WTC11 (cell line): Measurements from ENCODE around the gene NMT2. TPM values are rescaled to one million over a fixed set of nuclear protein-coding genes. Genes with fewer than 3 reads are reported as not detected.
A peak's percentile ranks its signal among the peaks of the same experiment; 100 is the strongest.

ENCODE experiments used
- ATAC-seq: fragments of 200-7000 bp; cut with Tn5 transposase; 2 replicates; pipeline ENCODE4 v1.10.0; 2021; ENCODE audit warnings: mild to moderate bottlenecking, moderate library complexity
- CTCF ChIA-PET: fragments of 300-600 bp; sonication (Branson Sonifier 250); formaldehyde crosslinking; loops from one replicate; lab custom pipeline; 2021; ENCODE audit warnings: antibody characterized with exemption; lab: Charles Lee
- POLR2A ChIA-PET: fragments of 350-600 bp; sonication (Branson Sonifier 250); formaldehyde crosslinking; loops from one replicate; lab custom pipeline; 2021; ENCODE audit warnings: antibody characterized with exemption; lab: Charles Lee
- DNase-seq: peaks from one replicate; pipeline ENCODE4 v3.0.0; 2021; ENCODE audit warnings: low spot score
- H3K27ac Mint-ChIP-seq: 2 replicates; pipeline ENCODE4 v1.8.0; 2021; ENCODE audit warnings: mixed read lengths
- H3K27me3 Mint-ChIP-seq: 2 replicates; pipeline ENCODE4 v1.8.0; 2021; ENCODE audit warnings: low read depth, mild to moderate bottlenecking, moderate library complexity, mixed read lengths
- H3K36me3 Mint-ChIP-seq: 2 replicates; pipeline ENCODE4 v1.8.0; 2021; ENCODE audit warnings: mixed read lengths
- H3K4me1 Mint-ChIP-seq: 2 replicates; pipeline ENCODE4 v1.8.0; 2022; ENCODE audit warnings: mixed read lengths
- H3K4me3 Mint-ChIP-seq: 2 replicates; pipeline ENCODE4 v1.8.0; 2021; ENCODE audit warnings: mild to moderate bottlenecking, moderate library complexity, mixed read lengths
- H3K9me3 Mint-ChIP-seq: 2 replicates; pipeline ENCODE4 v1.8.0; 2021; ENCODE audit warnings: mixed read lengths
- AFF4 ChIP-seq: sonication (generic); formaldehyde crosslinking; IDR thresholded peaks from 2 replicates; pipeline ENCODE4 v1.8.1; 2023; ENCODE audit warnings: mild to moderate bottlenecking, missing genetic modification reagents, borderline replicate concordance
- ARID4B ChIP-seq: sonication (generic); formaldehyde crosslinking; IDR thresholded peaks from 2 replicates; pipeline ENCODE4 v1.8.0; 2023; ENCODE audit warnings: missing genetic modification reagents, mild to moderate bottlenecking, borderline replicate concordance
- CBFB ChIP-seq: sonication (generic); formaldehyde crosslinking; IDR thresholded peaks from 2 replicates; pipeline ENCODE4 v1.8.1; 2022; ENCODE audit warnings: mild to moderate bottlenecking, low read depth, missing genetic modification reagents
- E2F4 ChIP-seq: sonication (generic); formaldehyde crosslinking; IDR thresholded peaks from 2 replicates; pipeline ENCODE4 v1.8.1; 2022; ENCODE audit warnings: low read depth, mild to moderate bottlenecking, moderate library complexity, missing genetic modification reagents, borderline replicate concordance
- FOXK1 ChIP-seq: sonication (generic); formaldehyde crosslinking; IDR thresholded peaks from 2 replicates; pipeline ENCODE4 v1.8.0; 2022; ENCODE audit warnings: mild to moderate bottlenecking, moderate library complexity, missing genetic modification reagents
- FOXP1 ChIP-seq: sonication (generic); formaldehyde crosslinking; IDR thresholded peaks from 2 replicates; pipeline ENCODE4 v1.8.0; 2022; ENCODE audit warnings: missing genetic modification reagents, mild to moderate bottlenecking, moderate library complexity, borderline replicate concordance
- MAX ChIP-seq: sonication (generic); formaldehyde crosslinking; IDR thresholded peaks from 2 replicates; pipeline ENCODE4 v1.8.0; 2022; ENCODE audit warnings: mild to moderate bottlenecking, missing genetic modification reagents
- MXD4 ChIP-seq: fragments of 250-450 bp; sonication (Bioruptor Pico); IDR thresholded peaks from 2 replicates; pipeline ENCODE4 v1.8.0; 2021; ENCODE audit warnings: mild to moderate bottlenecking, moderate library complexity, borderline replicate concordance
- NFYB ChIP-seq: sonication (generic); formaldehyde crosslinking; conservative IDR thresholded peaks from 2 replicates; pipeline ENCODE4 v1.8.0; 2022; ENCODE audit warnings: low read depth, missing genetic modification reagents
- RELA ChIP-seq: sonication (generic); formaldehyde crosslinking; IDR thresholded peaks from 2 replicates; pipeline ENCODE4 v1.8.1; 2022; ENCODE audit warnings: missing genetic modification reagents, mild to moderate bottlenecking, borderline replicate concordance
- USF2 ChIP-seq: sonication (generic); formaldehyde crosslinking; IDR thresholded peaks from 2 replicates; pipeline ENCODE4 v1.8.1; 2023; ENCODE audit warnings: mild to moderate bottlenecking, missing genetic modification reagents, moderate library complexity
- ZNF232 ChIP-seq: sonication (generic); formaldehyde crosslinking; IDR thresholded peaks from 2 replicates; pipeline ENCODE4 v1.8.0; 2022; ENCODE audit warnings: mild to moderate bottlenecking, missing genetic modification reagents
- ZNF425 ChIP-seq: fragments of 250-450 bp; sonication (Bioruptor Pico); conservative IDR thresholded peaks from 2 replicates; pipeline ENCODE4 v1.9.0; 2021; ENCODE audit warnings: mild to moderate bottlenecking
- total RNA-seq: library from RNA; stranded (reverse); gene quantifications from 3 replicates; pipeline ENCODE4 v1.2.3, GENCODE V29; 2021

NMT2 gene
- total RNA-seq, 1 experiment from 2014 or later = 11.7 TPM

- TF ChIP-seq E2F4 (CRISPR knock-in tag) (no peak), FOXP1 (CRISPR knock-in tag) (no peak), MXD4 (CRISPR knock-in tag) (no peak), FOXK1 (no peak), ARID4B (no peak)
- TF ChIP-seq, all 79 proteins: peak for 0
These were observed 54.7 kb downstream of the NMT2 start (continued) for GRCh38 chr10:15113766-15114165.

- TF ChIP-seq ZNF425 (CRISPR knock-in tag) (no peak), AFF4 (CRISPR knock-in tag) (no peak), CBFB (CRISPR knock-in tag) (no peak), NFYB (CRISPR knock-in tag) (no peak), MAX (no peak), ZNF232 (no peak), USF2 (CRISPR knock-in tag) (no peak), RELA (CRISPR knock-in tag) (no peak)
- TF ChIP-seq, all 79 proteins: peak for 0
- no peaks in the 10 kb centered on the region; the same call in 1 of the 2 replicates for H3K27me3 Mint-ChIP-seq
- ChIA-PET POLR2A (no interaction called here), CTCF (interaction anchor here (0.5 kb wide), 1 partner anchor 67 kb away, joined by 3 read pairs; no protein-coding TSS in a partner anchor)
- peak; percentile 92 for ATAC-seq
- no peaks in the 10 kb centered on the region for H3K4me1 Mint-ChIP-seq
- peaks cover 18% of the 10 kb centered on the region for H3K36me3 Mint-ChIP-seq
- no peak overlapping the region for H3K4me3 Mint-ChIP-seq
- DNase-seq = no peak
- H3K9me3 Mint-ChIP-seq = no peaks in the 10 kb centered on the region
- H3K27ac Mint-ChIP-seq = no peak overlapping the region; the same call in 1 of the 2 replicates
These were observed 55.8 kb downstream of the NMT2 start for GRCh38 chr10:15112657-15113056.
